Colon (tissue), 2 donors: Measurements from ENCODE around the gene GLIS1.

Source experiments
- FAIRE-seq: peaks from 2 replicates; lab custom pipeline; 2012; peaks lifted over from hg19 to GRCh38; lab: Jason Lieb, UNC
- donor health status: control.
- donor health status: control.

Gene GLIS1

DNA sequence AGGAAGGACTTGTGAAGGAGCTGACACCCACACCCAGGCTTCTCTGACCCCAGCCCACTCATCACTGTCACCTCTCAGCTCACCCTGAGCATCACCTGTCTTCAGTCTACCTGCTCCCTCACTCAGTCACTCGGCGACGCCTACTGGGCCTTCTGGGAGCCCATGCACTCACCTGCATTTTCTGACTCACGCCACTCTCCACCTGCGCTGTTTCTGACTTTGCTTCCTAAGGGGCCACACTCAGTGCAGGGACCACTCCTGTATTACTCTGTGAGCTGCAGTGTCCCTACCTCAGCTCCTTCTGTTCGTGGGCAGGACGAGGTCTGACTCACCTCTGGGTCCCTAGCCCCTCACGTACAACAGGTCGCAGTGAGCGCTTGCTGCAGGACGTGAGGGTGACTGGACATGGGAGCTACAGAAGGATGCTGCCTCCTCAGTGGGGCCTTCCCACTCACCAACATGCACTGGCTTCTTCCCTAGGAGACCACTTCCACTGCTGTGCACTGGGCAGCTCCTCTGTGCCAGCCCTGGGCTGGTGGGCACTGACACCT, 102.3 kb downstream of the GLIS1 start:
- FAIRE-seq, result no peak

DNA sequence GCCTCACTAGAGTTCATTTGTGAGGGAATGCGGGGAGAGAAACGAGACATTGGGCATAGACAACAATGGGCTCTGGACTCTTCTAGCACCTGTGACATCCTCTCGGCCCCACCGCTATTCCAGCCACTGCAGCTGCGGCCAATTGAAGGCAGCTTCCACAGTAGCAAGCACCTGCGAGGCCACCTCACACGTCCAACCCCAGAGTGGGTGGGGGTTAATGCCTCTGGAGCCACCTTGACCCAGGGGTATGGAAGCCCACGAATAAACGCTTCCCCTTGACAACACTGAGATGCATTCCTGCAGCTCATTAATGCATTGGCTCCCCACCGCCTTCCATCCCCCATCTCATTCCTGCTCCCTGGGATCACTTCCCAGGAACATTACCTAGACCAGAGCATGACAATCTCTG, 104.4 kb downstream of the GLIS1 start:
- no peak for FAIRE-seq

DNA sequence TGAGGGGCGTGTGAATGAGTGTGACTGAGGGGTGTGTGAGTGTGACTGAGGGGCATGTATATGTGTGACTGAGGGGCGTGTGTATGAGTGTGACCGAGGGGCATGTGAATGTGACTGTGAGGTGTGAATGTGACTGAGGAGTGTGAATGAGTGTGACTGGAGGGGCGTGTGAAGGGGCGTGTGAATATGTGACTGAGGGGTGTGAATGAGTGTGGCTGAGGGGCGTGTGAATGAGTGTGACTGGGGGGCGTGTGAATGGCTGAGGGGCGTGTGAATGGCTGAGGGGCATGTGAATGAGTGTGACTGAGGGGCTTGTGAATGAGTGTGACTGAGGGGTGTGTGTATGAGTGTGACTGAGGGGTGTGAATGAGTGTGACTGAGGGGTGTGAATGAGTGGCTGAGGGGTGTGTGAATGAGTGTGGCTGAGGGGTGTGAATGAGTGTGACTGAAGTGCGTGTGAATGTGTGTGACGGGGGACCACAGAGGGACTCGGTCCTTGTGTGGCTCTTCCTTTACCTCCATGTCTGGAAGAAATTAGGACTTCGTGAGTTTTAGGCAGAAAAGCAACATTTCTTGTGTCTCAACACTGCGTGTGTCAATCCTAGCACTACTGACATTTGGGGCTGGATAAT, 105.8 kb downstream of the GLIS1 start:
- FAIRE-seq, result no peak

DNA sequence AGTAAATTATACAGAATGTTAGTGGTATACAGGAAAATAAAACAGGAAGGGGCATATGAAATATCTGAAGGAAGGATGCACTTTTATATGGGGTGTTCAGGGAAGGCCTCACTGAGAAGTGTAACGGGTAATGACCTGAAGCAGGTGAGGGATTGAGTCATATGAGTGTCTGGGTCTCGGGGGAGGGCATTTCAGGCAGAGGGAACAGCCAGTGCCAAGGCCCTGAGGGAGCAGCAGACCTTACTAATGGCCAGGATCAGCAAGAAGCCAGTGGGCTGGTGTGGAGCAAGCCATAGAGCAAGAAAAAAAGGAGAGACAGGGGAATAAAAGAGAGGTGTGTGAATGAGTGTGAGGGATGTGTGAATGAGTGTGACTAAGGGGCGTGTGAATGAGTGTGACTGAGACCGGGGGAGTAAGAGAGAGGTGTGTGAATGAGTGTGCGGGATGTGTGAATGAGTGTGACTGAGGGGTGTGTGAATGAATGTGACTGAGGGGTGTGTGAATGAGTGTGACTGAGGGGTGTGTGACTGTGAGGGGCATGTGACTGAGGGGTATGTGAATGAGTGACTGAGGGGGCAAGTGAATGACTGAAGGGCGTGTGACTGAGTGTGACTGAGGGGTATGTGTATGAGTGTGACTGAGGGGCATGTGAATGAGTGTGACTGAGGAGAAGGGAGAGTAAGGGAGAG, 107.2 kb downstream of the GLIS1 start:
- no peak for FAIRE-seq

DNA sequence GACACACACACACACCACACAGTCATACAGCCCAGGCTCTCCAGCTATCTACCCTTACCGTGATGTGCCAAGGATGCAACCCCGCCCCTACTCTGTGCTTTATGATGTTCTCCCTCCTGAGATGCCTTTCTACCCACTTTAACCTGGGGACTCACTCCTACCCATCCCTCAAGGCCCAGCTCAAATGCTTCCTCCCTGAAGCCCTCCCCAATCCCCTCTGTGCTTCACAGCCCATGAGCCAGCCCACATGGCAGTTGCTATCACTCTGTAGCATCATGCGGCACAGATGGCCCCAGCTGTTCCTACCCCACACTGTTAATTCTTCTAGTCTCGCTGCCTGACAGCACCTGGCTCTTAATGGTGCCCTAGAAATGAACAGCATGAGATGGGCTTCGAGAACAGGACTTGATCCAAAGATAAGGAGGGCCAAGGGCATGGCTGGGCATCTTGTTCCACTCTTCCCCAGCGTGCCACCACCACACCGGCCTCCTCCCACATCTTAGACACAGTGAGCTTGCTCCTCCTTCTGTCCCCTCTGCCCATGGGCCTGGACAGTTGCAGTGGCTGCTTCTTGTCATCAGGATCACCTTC, 109.8 kb downstream of the GLIS1 start:
- FAIRE-seq, result no peak

DNA sequence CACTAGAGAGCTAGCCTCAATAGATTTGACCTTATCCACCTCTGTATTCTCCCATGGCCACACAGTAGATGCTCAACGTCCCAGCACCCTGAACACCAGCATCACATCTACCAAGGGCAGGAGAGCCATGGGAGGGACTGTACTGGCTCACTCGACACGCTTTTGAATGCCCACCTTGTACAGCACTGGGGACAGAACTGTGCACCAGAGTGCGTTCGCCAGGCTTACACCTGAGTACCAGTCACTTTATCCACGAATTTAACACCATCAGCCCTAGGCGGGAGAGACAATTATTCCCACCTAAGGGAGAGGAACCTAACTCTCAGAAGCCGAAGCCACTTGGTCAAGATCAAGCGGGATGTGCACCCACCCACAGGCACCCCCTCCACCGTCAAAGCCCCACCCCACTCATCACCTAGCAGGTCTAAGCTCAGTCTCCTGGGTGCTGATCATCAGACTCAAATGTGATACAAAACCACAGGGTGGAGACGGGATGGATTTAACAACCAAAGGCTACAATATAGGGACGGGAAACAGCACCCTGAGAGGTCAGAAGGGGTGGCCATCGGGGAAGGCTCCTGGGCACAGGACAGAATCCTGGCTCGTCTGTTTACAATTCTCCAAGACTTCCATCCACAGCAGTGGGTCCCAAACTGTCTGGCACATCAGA, 110.5 kb downstream of the GLIS1 start:
- no peak for FAIRE-seq

DNA sequence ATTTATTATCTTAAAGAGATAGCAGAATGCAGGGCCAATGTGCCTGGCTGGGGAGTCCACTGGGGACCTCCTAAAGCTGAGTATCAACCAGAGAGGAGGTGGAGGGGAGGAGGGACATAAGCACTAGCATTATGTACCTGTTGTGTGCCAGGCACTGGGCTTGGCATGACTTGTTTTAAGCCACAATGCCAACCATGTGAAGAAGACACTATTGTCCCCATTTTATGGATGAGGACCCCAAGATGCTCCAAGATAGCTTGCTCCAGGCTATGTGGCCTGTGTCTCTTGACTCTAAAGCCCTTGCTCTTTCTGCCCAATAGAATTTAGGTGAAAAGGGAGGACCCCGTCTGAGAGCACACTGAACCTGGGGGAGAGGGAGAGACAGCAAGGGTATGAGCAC, 111.3 kb downstream of the GLIS1 start:
- no peak for FAIRE-seq

DNA sequence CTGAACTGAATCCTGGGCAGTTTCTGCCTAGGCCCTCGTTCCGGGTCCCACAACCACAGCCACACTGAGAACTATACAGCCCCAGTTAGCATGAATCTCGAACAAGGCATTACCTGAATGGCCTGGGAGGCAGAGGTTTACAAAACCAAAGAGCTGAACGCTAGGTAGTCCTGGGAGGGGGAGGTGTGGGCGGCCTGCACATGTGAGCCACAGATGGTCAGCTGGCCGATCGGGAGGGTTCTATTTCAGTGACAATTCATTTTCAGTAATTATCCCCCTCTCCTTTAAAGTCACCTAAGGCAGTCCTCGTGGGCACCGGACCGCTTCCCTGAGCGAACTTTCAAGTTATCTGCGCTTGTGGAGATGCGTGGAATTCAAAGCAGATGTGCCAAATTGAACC, 111.9 kb downstream of the GLIS1 start:
- no peak for FAIRE-seq

DNA sequence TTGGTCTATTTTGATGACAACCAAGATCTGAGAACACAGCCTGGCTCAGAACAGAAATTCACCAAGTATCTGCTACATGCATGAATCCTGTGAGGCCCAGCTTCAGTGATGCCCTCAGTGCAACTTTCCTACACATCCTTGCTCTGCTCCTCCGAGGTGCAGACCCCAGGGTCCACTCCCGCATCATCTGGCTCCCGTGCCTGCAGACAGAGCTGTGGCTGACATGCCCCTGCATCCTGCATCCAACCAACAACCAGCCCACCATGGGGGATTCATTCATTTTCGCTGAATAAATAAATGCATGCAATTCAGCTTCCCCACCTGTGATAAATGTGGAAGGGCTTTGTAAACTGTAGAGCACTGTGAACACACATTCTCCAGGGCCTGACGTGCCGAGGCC, 112.3 kb downstream of the GLIS1 start:
- no peak for FAIRE-seq

DNA sequence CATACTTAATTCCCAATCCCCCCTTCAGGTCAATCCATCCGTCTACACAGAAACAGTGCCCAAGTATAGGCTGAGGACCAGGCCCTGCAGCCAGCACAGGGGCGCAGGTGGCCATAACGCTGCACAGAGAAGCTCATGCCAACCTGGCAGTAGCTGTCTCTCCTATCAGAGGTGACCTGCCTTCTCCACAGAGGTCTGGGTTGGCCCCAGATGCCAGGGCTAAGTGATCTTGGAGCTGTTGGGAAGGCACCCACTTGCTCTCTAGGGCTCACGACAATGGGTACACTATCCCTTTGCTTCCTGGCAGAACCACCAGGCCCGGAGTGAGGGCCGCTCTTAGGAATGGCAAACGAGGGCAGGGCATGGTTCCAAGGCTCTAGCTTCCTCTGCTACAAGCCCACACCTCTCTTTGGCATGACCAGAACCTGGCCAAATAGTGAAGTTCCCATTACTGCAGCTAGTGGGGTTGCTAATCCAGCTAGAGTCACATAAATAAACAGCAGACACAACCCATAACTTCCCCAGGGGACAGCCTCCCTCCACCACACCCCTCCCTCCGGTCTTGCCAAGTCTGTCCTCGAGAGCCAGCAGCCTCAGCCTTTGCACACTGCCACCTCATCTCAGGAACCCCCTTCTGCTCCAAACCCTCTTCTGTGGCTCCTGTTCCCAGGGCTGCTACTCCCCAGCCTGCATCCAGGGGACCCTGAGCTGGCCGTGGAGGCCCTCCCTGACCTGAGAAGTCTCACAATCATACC, 113.0 kb downstream of the GLIS1 start:
- FAIRE-seq, result no peak

DNA sequence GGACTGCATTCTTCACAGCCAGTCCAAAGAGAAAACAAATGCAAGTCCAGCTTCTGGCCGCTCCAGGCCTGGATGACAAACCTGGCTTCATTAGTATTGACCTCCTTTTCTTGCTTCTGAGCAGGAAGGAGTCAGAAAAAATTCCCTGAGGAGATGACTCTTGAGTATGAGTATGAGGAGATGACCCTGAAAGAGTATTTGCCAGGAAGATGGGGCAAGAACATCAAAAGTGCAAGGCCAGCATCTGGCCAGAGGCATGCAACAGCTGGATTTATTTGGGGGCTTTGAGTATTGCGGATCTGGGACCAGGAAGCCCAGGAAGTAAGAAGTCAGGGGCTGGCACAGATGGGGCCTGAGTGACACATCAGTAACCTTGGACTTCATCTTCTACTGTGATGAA, 113.9 kb downstream of the GLIS1 start:
- no peak for FAIRE-seq

DNA sequence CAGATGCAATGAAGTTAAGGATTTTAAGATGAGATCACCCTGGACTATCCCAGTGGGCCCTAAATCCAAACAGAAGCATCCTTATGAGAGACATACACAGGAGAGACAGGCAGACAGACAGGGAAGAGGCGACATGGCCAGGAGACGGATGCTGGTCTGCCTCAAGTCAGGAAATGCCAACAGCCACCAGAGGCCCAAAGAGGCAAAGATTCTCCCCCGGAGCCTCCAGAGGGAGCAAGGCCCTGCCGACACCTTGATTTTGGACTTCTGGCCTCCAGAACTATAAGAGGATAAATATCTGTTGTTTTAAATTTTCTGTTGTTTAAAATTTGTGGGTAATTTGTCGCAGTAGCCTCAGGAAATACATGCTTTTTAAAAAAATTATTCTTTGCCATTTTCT, 116.4 kb downstream of the GLIS1 start:
- no peak for FAIRE-seq

DNA sequence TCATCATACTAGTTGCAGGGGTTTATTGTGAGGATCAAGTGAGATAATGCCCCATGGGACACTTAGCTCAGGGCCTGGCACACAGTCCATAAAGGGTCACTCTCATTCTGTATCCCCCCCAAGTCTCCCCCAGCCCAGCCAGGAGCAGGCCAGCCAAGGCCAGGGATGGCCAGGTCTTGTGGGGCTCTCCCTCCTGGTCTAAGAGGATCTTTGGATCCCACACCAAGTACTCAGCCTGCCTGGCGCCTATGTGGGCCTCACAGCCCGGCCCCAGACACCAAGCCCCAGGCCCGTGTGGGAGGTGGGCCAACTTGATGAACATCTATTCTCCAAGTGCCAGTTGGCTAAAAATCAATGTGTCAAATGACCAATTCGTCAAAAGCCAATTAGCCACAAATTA, 117.8 kb downstream of the GLIS1 start:
- no peak for FAIRE-seq

DNA sequence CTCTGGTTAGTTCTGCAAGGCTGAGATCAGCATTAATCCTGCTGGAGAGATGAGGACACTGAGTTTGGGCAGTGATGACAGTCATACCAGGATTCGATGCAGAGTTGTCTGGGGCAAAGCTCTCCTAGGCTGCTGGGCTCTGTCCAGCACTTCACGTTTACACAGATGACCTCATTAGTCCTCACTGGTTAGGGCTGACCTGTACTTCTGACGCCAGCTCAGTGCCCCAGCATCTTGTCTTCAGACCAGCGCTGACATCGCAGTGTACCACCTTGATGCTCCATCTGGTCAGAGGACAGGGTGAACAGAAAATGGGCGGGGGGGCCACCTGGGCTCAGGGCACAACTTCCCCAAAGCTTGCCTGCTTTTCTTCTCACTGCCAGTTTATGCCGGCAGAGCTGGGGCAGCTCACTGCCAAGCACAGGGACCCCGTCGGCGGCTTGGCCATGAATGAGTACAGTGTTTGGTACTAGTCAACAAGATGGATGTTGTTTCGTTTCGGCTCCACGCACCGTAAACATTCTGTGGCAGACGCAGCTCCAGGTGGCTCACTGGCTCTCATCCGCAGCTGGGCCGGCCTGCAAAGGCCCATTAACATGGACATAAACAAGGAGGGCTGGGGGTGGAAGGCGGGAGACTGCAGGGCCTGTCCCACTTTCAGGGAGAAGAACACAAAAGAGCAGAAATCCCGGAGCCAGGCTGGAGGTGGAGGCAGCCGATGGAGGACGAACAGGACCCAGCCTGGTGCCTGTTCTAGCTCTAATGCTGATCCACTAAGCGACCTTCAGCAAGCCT, 118.7 kb downstream of the GLIS1 start:
- no peak for FAIRE-seq

DNA sequence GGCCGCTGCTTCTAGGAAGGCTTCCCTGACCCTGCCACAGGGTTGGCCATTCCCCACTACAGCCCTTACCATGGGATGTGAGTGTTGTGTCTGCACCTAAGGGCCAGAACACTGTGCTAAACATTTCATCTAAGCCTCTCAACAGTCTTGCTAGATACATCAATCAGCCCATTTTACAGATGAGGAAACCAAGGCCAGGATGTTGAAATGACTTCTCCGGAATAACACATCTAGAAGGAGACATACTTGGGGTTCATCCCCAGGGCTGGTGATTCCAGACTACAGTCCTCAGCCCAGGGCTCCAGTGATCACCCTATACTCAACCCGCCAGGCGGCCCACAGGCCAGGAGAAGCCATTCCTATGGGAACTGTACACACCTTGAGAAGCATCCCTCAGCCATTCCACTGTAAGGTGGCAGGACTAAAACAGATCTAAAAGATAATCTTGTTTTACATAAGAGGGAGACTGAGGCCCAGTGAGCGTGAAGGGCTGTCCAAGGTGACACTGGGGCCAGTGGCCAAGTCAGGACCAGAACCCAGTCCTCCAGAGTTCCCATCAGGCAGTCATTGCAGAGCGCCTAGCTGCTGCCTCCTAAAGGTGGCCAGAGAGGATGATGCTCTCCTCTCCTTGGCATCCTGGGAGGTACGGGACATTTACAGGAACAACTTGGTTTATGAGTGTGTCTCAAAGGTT, 119.5 kb downstream of the GLIS1 start:
- FAIRE-seq, result no peak

DNA sequence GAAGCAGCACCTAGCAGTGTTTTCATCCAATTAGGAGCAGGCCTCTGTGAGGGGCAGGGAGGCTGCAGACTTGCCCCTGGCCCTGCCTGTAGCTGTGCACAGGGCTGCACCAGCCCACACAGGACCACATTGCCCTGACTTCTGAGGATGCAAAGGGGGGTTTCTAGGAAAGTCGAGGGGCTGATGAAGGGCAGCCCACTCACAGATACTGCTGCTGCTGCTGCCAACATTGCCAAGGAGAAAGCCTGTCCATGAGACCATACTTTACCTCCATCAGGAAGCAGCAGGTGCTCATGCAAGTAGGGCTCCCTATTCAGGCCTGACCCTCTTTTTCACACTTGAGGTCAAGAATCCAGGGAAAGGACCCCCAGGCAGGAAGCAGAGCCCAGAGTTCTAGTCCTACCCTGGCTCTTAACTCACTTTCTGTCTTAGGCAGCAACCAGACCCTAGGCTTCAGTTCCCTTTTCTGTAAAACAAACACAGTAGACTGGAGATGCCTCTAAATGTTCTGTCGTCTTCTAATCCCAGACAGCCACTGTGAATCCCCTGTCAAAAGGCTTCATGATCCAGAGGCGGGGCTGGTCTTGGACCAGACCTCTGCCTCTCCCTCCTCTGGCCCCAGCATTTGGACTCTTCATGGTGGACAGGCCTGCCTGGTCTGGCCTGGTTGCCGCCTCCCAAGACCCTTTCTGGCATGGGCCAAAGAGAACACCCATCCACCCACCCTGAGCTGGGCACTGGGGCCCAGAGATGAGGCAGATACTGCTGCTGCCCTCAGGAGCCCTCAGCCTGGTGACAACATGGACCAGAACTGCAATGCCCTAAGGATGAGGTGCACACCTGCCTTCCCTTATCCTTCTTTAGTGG, 120.2 kb downstream of the GLIS1 start:
- FAIRE-seq, result no peak

DNA sequence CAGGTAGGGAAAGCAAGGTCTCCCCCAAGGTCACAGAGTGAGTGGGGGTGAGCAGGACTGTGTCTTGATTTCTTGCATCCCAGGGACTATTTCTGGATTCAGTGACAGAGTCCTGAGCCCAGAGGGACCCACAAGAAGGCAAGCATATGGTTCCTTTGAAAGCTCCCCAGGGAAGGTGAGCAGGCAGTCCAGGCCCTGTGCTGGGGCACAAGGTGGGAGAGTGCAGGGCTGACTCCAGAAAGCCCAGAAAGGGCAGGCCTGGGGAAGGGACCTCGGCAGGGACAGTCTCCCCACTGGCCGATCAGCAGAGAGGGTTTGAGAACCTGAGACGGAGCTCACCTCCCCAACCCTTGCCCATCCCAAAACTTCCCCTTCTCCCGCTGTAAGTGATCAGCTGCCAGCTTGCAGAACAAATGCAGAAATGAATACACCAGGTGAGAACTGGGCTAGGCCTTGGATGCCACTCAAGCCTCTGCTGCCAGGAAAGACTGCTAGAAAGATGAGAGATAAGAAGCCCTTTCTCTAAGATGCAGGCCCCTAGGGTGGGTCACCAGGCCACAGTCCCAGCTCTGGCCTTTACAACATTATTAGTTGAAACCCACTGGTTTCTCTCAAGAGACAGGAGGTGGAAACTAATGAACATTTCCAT, 121.0 kb downstream of the GLIS1 start:
- FAIRE-seq, result no peak

DNA sequence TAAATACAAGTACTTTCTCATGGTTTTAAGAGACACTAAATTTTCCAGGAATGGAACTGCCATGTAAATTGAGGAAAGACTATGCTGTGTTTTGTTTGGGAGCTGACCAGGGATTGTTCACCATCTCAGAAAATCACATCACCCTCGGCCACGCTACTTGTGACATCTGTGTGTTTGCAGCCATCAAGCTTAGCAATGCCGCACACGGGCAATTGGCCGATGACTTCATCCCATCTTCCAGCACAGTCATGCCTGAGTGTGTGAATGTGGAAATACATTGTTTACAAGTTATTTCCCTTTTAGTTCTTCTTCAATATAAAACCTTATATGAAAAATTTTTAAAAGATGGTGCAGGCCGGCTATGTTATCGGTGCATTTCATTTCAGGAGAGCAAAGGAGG, 121.6 kb downstream of the GLIS1 start:
- FAIRE-seq, result no peak

DNA sequence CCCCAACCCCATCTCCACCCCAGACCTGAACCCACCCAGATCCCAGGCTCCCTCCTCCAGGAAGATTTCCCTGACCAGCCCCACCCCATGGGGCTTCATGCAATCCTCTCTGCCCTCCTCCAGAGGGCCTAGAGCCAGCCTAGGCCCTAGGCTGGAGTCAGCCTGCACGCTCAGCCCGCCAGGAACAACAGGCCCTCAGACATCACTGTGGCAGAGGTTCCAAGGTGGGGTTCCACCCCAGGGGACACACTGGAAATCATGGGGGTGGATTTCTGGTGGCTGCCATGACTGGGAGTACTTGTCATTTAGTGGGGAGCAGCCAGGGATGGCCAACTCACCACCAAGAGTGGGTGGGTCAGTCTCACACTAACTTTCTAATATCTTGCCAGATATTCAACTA, 122.0 kb downstream of the GLIS1 start:
- no peak for FAIRE-seq
